ENCODE data around the gene ETS2.

Gene ETS2

GRCh38 chr21:38816400-38816977 lies 10.8 kb downstream of the ETS2 start:
- no peaks in the 10 kb centered on the region for H4K20me1 ChIP-seq (ENCODE audit: low read depth, low read length)
- peaks cover 24% of the 10 kb centered on the region for H3K36me3 ChIP-seq (ENCODE audit: low read length)
- H3K79me2 ChIP-seq (ENCODE audit: insufficient read depth, low read length), result no peaks in the 10 kb centered on the region
- no peaks in the 10 kb centered on the region for H3K9me3 ChIP-seq (ENCODE audit: insufficient read depth, low read length)
- no peak overlapping the region for H3K27ac ChIP-seq (ENCODE audit: low read depth, low read length)
- no peak overlapping the region for H3K4me2 ChIP-seq (ENCODE audit: low read depth, low read length, poor library complexity, severe bottlenecking)
- no peak overlapping the region for H2AFZ ChIP-seq (ENCODE audit: low read depth, low read length, severe bottlenecking)
- no peaks in the 10 kb centered on the region for H3K9me2 ChIP-seq (replicated peaks; ENCODE audit: insufficient read depth, low read length)
- H3F3A ChIP-seq (ENCODE audit: insufficient read depth), result no peaks in the 10 kb centered on the region
- no peak overlapping the region for H3K4me3 ChIP-seq (ENCODE audit: insufficient read depth, low read length, poor library complexity, severe bottlenecking)
- H3K27me3 ChIP-seq (ENCODE audit: low read length), result no peaks in the 10 kb centered on the region
- TF ChIP-seq EZH2phosphoT487 (conservative IDR thresholded peaks at IDR 0.05; ENCODE audit: low read length) (no peak), CTCF (IDR thresholded peaks at IDR 0.05; ENCODE audit: insufficient read depth, low read length, poor library complexity, severe bottlenecking) (no peak)
- no peak overlapping the region for H3K9ac ChIP-seq (ENCODE audit: low read length)

GRCh38 chr21:38817371-38818324 lies 11.9 kb downstream of the ETS2 start:
- Histone ChIP-seq H3K9me2 (replicated peaks; ENCODE audit: insufficient read depth, low read length) (no peaks in the 10 kb centered on the region), H3K79me2 (ENCODE audit: insufficient read depth, low read length) (no peaks in the 10 kb centered on the region), H3K9me3 (ENCODE audit: insufficient read depth, low read length) (no peaks in the 10 kb centered on the region), H3F3A (ENCODE audit: insufficient read depth) (no peaks in the 10 kb centered on the region), H3K27me3 (ENCODE audit: low read length) (no peaks in the 10 kb centered on the region), H4K20me1 (ENCODE audit: low read depth, low read length) (no peaks in the 10 kb centered on the region), H2AFZ (ENCODE audit: low read depth, low read length, severe bottlenecking) (no peak overlapping the region), H3K27ac (ENCODE audit: low read depth, low read length) (no peak overlapping the region), H3K9ac (ENCODE audit: low read length) (no peak overlapping the region), H3K4me3 (ENCODE audit: insufficient read depth, low read length, poor library complexity, severe bottlenecking) (no peak overlapping the region), H3K36me3 (ENCODE audit: low read length) (peaks cover 24% of the 10 kb centered on the region), H3K4me2 (ENCODE audit: low read depth, low read length, poor library complexity, severe bottlenecking) (no peak overlapping the region)
- no peak for TF ChIP-seq EZH2phosphoT487 (conservative IDR thresholded peaks at IDR 0.05; ENCODE audit: low read length)
- no peak for TF ChIP-seq CTCF (IDR thresholded peaks at IDR 0.05; ENCODE audit: insufficient read depth, low read length, poor library complexity, severe bottlenecking)

GRCh38 chr21:38818325-38818723 lies 12.6 kb downstream of the ETS2 start:
- H2AFZ ChIP-seq (ENCODE audit: low read depth, low read length, severe bottlenecking), result no peak overlapping the region
- H3K79me2 ChIP-seq (ENCODE audit: insufficient read depth, low read length), result no peaks in the 10 kb centered on the region
- H3K9me3 ChIP-seq (ENCODE audit: insufficient read depth, low read length), result no peaks in the 10 kb centered on the region
- H3K36me3 ChIP-seq (ENCODE audit: low read length), result peaks cover 24% of the 10 kb centered on the region
- H3K9me2 ChIP-seq (replicated peaks; ENCODE audit: insufficient read depth, low read length), result no peaks in the 10 kb centered on the region
- no peak overlapping the region for H3K27ac ChIP-seq (ENCODE audit: low read depth, low read length)
- no peaks in the 10 kb centered on the region for H3F3A ChIP-seq (ENCODE audit: insufficient read depth)
- no peak overlapping the region for H3K9ac ChIP-seq (ENCODE audit: low read length)
- H3K27me3 ChIP-seq (ENCODE audit: low read length), result no peaks in the 10 kb centered on the region
- H3K4me3 ChIP-seq (ENCODE audit: insufficient read depth, low read length, poor library complexity, severe bottlenecking), result no peak overlapping the region
- H3K4me2 ChIP-seq (ENCODE audit: low read depth, low read length, poor library complexity, severe bottlenecking), result no peak overlapping the region
- TF ChIP-seq EZH2phosphoT487 (conservative IDR thresholded peaks at IDR 0.05; ENCODE audit: low read length) (no peak), CTCF (IDR thresholded peaks at IDR 0.05; ENCODE audit: insufficient read depth, low read length, poor library complexity, severe bottlenecking) (no peak)
- no peaks in the 10 kb centered on the region for H4K20me1 ChIP-seq (ENCODE audit: low read depth, low read length)
